Nephron progenitor cell (in vitro differentiated cells): ENCODE data around the gene ACTN4.

Source experiments
- DNase-seq: peaks from one replicate; pipeline ENCODE4 v3.0.0; 2021
- H3K27ac Mint-ChIP-seq: 2 replicates; pipeline ENCODE4 v1.8.0; 2021; ENCODE audit warnings: mild to moderate bottlenecking, moderate library complexity, mixed read lengths
- H3K27me3 Mint-ChIP-seq: 2 replicates; pipeline ENCODE4 v1.8.0; 2021; ENCODE audit warnings: mild to moderate bottlenecking, low read depth, mixed read lengths; ENCODE audit not compliant: poor library complexity
- H3K36me3 Mint-ChIP-seq: 2 replicates; pipeline ENCODE4 v1.8.0; 2021; ENCODE audit warnings: low read depth, mixed read lengths
- H3K4me1 Mint-ChIP-seq: 2 replicates; pipeline ENCODE4 v1.8.0; 2021; ENCODE audit warnings: mixed read lengths
- H3K4me3 Mint-ChIP-seq: 2 replicates; pipeline ENCODE4 v1.8.0; 2021; ENCODE audit warnings: mild to moderate bottlenecking, moderate library complexity, mixed read lengths
- H3K9me3 Mint-ChIP-seq: 2 replicates; pipeline ENCODE4 v1.8.0; 2021; ENCODE audit warnings: mild to moderate bottlenecking, moderate library complexity, mixed read lengths
- TF ChIP-seq, protein P1 (sequence below): fragments of 200-600 bp; sonication (generic); IDR thresholded peaks from 2 replicates; pipeline ENCODE4 v1.5.0; 2021; ENCODE audit warnings: antibody characterized with exemption

The ACTN4 gene

DNA sequence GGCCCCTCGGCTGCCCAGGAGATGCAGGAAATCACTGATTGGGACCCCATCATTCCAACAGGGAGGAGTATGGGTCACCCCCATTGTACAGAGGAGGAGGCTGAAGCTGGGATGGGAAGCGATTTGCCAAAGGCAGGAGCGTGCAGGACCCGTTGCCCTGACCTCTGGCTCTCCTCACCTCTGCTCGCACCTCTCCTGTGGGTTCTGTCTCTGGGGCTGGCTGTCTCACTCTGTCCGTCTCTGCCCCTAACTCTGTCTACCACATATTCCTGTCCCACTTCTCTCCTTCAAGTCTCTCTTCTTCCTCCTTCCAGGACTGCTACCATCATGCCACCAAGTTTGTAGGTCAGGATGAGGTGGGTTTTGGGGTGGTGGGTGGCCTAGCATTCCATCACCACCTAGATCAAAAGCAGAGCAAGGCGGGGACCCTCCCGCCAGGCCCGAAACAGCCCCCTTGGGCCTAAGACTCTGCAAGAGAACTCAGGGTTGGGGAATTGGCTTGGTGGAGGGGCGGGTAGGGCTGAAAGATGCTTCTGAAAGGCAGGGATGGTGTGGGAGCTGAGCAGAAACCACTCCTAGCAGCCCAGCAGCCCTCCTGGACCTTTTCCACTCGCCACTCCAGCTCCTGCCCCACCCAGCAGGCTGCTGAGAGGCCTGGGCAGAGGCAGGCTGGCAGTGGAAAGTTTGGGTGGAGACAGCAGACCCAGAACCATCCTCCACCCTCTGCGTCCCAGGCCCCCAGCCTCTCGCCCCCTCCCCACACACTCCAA is 126.9 kb downstream of the ACTN4 start:
- Mint-ChIP-seq H3K27me3 (peaks cover 2% of the 10 kb centered on the region), H3K4me3 (peak overlapping the region; percentile 35), H3K9me3 (no peaks in the 10 kb centered on the region), H3K36me3 (no peaks in the 10 kb centered on the region), H3K4me1 (peaks cover 11% of the 10 kb centered on the region), H3K27ac (peak overlapping the region; percentile 10)
- no peak for DNase-seq
- TF ChIP-seq, protein P1, sequence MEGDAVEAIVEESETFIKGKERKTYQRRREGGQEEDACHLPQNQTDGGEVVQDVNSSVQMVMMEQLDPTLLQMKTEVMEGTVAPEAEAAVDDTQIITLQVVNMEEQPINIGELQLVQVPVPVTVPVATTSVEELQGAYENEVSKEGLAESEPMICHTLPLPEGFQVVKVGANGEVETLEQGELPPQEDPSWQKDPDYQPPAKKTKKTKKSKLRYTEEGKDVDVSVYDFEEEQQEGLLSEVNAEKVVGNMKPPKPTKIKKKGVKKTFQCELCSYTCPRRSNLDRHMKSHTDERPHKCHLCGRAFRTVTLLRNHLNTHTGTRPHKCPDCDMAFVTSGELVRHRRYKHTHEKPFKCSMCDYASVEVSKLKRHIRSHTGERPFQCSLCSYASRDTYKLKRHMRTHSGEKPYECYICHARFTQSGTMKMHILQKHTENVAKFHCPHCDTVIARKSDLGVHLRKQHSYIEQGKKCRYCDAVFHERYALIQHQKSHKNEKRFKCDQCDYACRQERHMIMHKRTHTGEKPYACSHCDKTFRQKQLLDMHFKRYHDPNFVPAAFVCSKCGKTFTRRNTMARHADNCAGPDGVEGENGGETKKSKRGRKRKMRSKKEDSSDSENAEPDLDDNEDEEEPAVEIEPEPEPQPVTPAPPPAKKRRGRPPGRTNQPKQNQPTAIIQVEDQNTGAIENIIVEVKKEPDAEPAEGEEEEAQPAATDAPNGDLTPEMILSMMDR = no peak

DNA sequence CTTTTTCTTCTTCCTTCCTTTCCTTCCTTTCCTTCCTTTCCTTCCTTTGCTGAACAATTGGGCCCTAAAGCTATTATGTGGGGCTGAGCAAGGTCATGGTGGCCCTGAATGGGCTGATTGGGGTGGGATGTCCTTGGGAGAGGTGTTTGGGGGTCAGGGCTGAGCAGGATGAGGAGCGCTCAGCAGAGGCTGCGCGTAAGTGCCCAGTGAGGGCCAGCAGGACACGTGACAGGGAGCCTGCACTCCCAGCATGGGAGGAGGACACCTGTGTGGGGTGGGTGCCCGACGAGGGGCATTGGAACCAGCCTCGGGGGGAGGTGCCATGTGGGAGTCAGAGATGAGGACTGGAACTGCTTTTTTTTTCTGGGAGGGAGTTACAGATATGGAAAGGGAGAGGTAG is 131.3 kb downstream of the ACTN4 start:
- Mint-ChIP-seq H3K27me3 (peaks cover 26% of the 10 kb centered on the region), H3K4me3 (no peak overlapping the region), H3K27ac (no peak overlapping the region), H3K4me1 (peaks cover 8% of the 10 kb centered on the region), H3K9me3 (no peaks in the 10 kb centered on the region), H3K36me3 (no peaks in the 10 kb centered on the region)
- no peak for DNase-seq
- TF ChIP-seq, protein P1 = no peak

DNA sequence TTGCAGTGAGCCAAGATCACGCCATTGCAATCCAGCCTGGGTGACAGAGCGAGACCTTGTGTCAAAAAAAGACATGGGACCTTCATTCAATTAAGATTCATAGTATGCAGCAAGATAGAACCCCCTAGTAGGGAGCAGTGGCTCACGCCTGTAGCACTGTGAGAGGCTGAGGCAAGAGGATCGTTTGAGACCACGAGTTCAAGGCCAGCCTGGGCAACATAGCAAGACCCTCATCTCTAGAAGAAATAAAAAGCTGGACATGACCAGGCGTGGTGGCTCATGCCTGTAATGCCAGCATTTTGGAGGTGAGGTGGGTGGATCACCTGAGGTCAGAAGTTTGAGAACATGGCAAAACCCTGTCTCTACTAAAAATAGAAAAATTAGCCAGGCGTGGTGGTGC is 133.0 kb downstream of the ACTN4 start:
- H3K4me1 Mint-ChIP-seq = no peaks in the 10 kb centered on the region
- DNase-seq = no peak
- no peak overlapping the region for H3K27ac Mint-ChIP-seq
- TF ChIP-seq, protein P1 = no peak
- H3K9me3 Mint-ChIP-seq = no peaks in the 10 kb centered on the region
- no peaks in the 10 kb centered on the region for H3K36me3 Mint-ChIP-seq
- H3K27me3 Mint-ChIP-seq = peaks cover 34% of the 10 kb centered on the region
- no peak overlapping the region for H3K4me3 Mint-ChIP-seq

DNA sequence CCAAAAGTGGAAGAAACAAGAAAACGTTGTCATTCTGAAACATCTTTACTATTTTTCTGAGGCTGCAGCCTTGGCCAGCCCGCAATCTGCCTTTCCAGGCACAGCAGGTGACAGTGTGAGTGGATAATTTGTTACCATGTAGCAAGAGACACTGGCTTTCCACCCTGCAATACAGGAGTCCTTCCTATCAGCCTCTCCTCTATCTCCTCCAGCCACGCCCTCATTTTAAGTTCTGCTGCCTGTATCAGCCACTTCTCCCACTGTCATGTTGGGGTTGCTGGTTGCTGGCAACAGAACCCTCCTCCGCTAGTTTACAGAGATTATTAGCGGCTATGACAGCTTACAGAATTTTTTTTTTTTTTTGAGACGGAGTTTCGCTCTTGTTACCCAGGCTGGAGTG is 133.6 kb downstream of the ACTN4 start:
- Mint-ChIP-seq H3K36me3 (no peaks in the 10 kb centered on the region), H3K27ac (no peak overlapping the region), H3K4me3 (no peak overlapping the region), H3K9me3 (no peaks in the 10 kb centered on the region), H3K4me1 (no peaks in the 10 kb centered on the region), H3K27me3 (peaks cover 34% of the 10 kb centered on the region)
- no peak for DNase-seq
- TF ChIP-seq, protein P1 = no peak
